Activated CD8-positive, alpha-beta T cell treated with anti-CD3 and anti-CD28 coated beads for 36 hours (primary cell): ENCODE measurements around the gene SPATA13. TPM values are rescaled to one million over a fixed set of nuclear protein-coding genes. Genes with fewer than 3 reads are reported as not detected.
A peak's percentile ranks its signal among the peaks of the same experiment; 100 is the strongest.

ENCODE experiments used
- ATAC-seq: fragments of 200-7000 bp; cut with Tn5 transposase; one replicate; pipeline ENCODE4 v1.10.0; 2021; ENCODE audit warnings: mild to moderate bottlenecking, moderate library complexity
- CTCF ChIA-PET: fragments of 350-600 bp; sonication (Branson Sonifier 250); formaldehyde crosslinking; loops from one replicate; lab custom pipeline; 2021; ENCODE audit warnings: antibody characterized with exemption; lab: Charles Lee
- POLR2A ChIA-PET: fragments of 350-600 bp; sonication (Branson Sonifier 250); formaldehyde crosslinking; loops from one replicate; lab custom pipeline; 2021; ENCODE audit warnings: antibody characterized with exemption; lab: Charles Lee
- DNase-seq: peaks from one replicate; pipeline ENCODE4 v3.0.0-alpha.2; 2020
- H3K27ac Mint-ChIP-seq: one replicate; pipeline ENCODE4 v1.8.0; 2021; ENCODE audit warnings: mild to moderate bottlenecking, mixed read lengths
- H3K27me3 Mint-ChIP-seq: one replicate; pipeline ENCODE4 v1.8.0; 2021; ENCODE audit warnings: mixed read lengths
- H3K36me3 Mint-ChIP-seq: one replicate; pipeline ENCODE4 v1.8.0; 2021; ENCODE audit warnings: low read depth, mixed read lengths
- H3K4me1 Mint-ChIP-seq: one replicate; pipeline ENCODE4 v1.8.0; 2021; ENCODE audit warnings: low read depth, mixed read lengths
- H3K4me3 Mint-ChIP-seq: one replicate; pipeline ENCODE4 v1.8.0; 2021; ENCODE audit warnings: mild to moderate bottlenecking, moderate library complexity, mixed read lengths
- H3K9me3 Mint-ChIP-seq: one replicate; pipeline ENCODE4 v1.8.0; 2021; ENCODE audit warnings: mixed read lengths
- intact Hi-C: fragments of 100-400 bp; cut with micrococcal nuclease; formaldehyde crosslinking; loops from one replicate; pipeline ENCODE4 v1.10.0; 2022
- total RNA-seq, 2 experiments: library from RNA; stranded (reverse); gene quantifications; one replicate each; pipeline ENCODE4 v1.2.3, GENCODE V29; 2021
- TF ChIP-seq, protein P1 (sequence below): fragments of 200-600 bp; IDR thresholded peaks from one replicate; pipeline ENCODE4 v1.8.0; 2022; ENCODE audit warnings: antibody characterized with exemption, mild to moderate bottlenecking

Gene SPATA13
- total RNA-seq, 2 experiments from 2014 or later = 47.0 to 47.4 TPM

- Mint-ChIP-seq H3K27ac (no peak overlapping the region), H3K27me3 (no peaks in the 10 kb centered on the region), H3K9me3 (no peaks in the 10 kb centered on the region), H3K4me1 (peaks cover 35% of the 10 kb centered on the region), H3K36me3 (peaks cover 3% of the 10 kb centered on the region), H3K4me3 (no peak overlapping the region)
- ATAC-seq (no peak), DNase-seq (no peak)
- intact Hi-C loops = no loop called here
- ChIA-PET POLR2A (interaction anchor here (1.4 kb wide), 1 partner anchor 12 kb away, joined by 3 read pairs; no protein-coding TSS in a partner anchor), CTCF (interaction anchor here (1.8 to 2.1 kb wide), 3 partner anchors 17 to 158 kb away, joined by 4 to 8 read pairs (median 6); no protein-coding TSS in a partner anchor)
- TF ChIP-seq, protein P1, sequence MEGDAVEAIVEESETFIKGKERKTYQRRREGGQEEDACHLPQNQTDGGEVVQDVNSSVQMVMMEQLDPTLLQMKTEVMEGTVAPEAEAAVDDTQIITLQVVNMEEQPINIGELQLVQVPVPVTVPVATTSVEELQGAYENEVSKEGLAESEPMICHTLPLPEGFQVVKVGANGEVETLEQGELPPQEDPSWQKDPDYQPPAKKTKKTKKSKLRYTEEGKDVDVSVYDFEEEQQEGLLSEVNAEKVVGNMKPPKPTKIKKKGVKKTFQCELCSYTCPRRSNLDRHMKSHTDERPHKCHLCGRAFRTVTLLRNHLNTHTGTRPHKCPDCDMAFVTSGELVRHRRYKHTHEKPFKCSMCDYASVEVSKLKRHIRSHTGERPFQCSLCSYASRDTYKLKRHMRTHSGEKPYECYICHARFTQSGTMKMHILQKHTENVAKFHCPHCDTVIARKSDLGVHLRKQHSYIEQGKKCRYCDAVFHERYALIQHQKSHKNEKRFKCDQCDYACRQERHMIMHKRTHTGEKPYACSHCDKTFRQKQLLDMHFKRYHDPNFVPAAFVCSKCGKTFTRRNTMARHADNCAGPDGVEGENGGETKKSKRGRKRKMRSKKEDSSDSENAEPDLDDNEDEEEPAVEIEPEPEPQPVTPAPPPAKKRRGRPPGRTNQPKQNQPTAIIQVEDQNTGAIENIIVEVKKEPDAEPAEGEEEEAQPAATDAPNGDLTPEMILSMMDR = no peak
These were observed 51.7 kb downstream of the SPATA13 start for GRCh38 chr13:24212254-24212653.

- H3K27ac Mint-ChIP-seq = no peak overlapping the region
- ATAC-seq = no peak
- TF ChIP-seq, protein P1 = no peak
- H3K36me3 Mint-ChIP-seq = peaks cover 3% of the 10 kb centered on the region
- intact Hi-C loops = no loop called here
- no peaks in the 10 kb centered on the region for H3K9me3 Mint-ChIP-seq
- H3K4me3 Mint-ChIP-seq = no peak overlapping the region
- CTCF ChIA-PET = interaction anchor here (1.2 to 2.1 kb wide), 4 partner anchors 16 to 193 kb away, joined by 3 to 8 read pairs (median 5); no protein-coding TSS in a partner anchor
- POLR2A ChIA-PET = interaction anchor here (1.1 to 1.4 kb wide), 3 partner anchors 9 to 47 kb away, joined by 3 read pairs; no protein-coding TSS in a partner anchor
- no peak for DNase-seq
- no peaks in the 10 kb centered on the region for H3K27me3 Mint-ChIP-seq
- H3K4me1 Mint-ChIP-seq = peaks cover 39% of the 10 kb centered on the region
These were observed 52.2 kb downstream of the SPATA13 start for GRCh38 chr13:24212674-24213073.

GRCh38 chr13:24213932-24214331 lies 53.4 kb downstream of the SPATA13 start:
- Mint-ChIP-seq H3K4me3 (no peak overlapping the region), H3K36me3 (peaks cover 3% of the 10 kb centered on the region), H3K27me3 (no peaks in the 10 kb centered on the region), H3K9me3 (no peaks in the 10 kb centered on the region), H3K4me1 (peaks cover 32% of the 10 kb centered on the region), H3K27ac (no peak overlapping the region)
- no peak for DNase-seq
- ChIA-PET CTCF (interaction anchor here (1.2 kb wide), 1 partner anchor 194 kb away, joined by 3 read pairs; no protein-coding TSS in a partner anchor), POLR2A (no interaction called here)
- TF ChIP-seq, protein P1 = no peak
- intact Hi-C loops = no loop called here
- no peak for ATAC-seq

DNA sequence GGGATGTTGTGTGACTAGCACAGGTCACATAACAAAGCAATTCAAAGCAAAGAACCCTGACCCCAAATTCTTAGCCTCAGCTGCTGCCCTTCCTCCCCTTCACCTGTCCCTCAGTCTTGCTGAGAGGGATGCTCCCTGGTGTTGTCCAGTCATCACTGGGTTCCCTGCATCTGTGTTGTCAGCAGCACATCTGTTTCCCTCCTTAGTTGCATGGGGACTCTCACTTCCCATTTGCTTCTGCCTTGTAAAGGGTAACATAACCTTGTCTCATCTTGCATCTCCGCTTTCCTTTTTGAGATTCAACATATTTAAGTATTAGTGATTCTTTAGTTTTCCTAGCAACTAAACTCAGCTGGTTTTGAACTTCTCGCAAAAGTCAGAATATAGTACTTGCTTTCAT lies 54.0 kb downstream of the SPATA13 start:
- DNase-seq (no peak), ATAC-seq (no peak)
- H3K9me3 Mint-ChIP-seq = no peaks in the 10 kb centered on the region
- H3K36me3 Mint-ChIP-seq = peaks cover 3% of the 10 kb centered on the region
- no peaks in the 10 kb centered on the region for H3K27me3 Mint-ChIP-seq
- H3K4me1 Mint-ChIP-seq = peaks cover 32% of the 10 kb centered on the region
- TF ChIP-seq, protein P1 = no peak
- ChIA-PET POLR2A (interaction anchor here (1.1 kb wide), 1 partner anchor 11 kb away, joined by 3 read pairs; no protein-coding TSS in a partner anchor), CTCF (interaction anchor here (1.9 to 6.4 kb wide), 2 partner anchors 54 to 161 kb away, joined by 6 to 58 read pairs; partner anchors contain the start of gene SPATA13)
- intact Hi-C loops = no loop called here
- H3K4me3 Mint-ChIP-seq = no peak overlapping the region
- no peak overlapping the region for H3K27ac Mint-ChIP-seq

- DNase-seq (no peak), ATAC-seq (peak; percentile 35)
- ChIA-PET POLR2A (interaction anchor here (0.6 to 1.1 kb wide), 3 partner anchors 10 to 425 kb away, joined by 3 read pairs; no protein-coding TSS in a partner anchor), CTCF (interaction anchor here (1.1 to 6.8 kb wide), 5 partner anchors 12 to 195 kb away, joined by 5 to 58 read pairs (median 6); partner anchors contain the start of gene SPATA13)
- H3K4me3 Mint-ChIP-seq = no peak overlapping the region
- intact Hi-C loops = loop anchor here (5.0 kb wide), 1 partner anchor 43 kb away; no protein-coding TSS in a partner anchor
- peaks cover 3% of the 10 kb centered on the region for H3K36me3 Mint-ChIP-seq
- TF ChIP-seq, protein P1 = no peak
- peaks cover 34% of the 10 kb centered on the region for H3K4me1 Mint-ChIP-seq
- H3K27ac Mint-ChIP-seq = no peak overlapping the region
- H3K27me3 Mint-ChIP-seq = no peaks in the 10 kb centered on the region
- H3K9me3 Mint-ChIP-seq = no peaks in the 10 kb centered on the region
These were observed 54.6 kb downstream of the SPATA13 start for GRCh38 chr13:24215126-24215525.
